Left forelimb (tissue), 1 donor: ENCODE results near the gene RAD54L.
"Not testable (repeated sequence)": the region's sequence is repeated elsewhere in the genome, so short reads cannot be mapped to it uniquely, and the experiment has no call there.

Source experiments
- DNase-seq: peaks from one replicate; pipeline ENCODE4 v3.0.0-alpha.2; 2018; ENCODE audit warnings: low spot score

The RAD54L gene

DNA sequence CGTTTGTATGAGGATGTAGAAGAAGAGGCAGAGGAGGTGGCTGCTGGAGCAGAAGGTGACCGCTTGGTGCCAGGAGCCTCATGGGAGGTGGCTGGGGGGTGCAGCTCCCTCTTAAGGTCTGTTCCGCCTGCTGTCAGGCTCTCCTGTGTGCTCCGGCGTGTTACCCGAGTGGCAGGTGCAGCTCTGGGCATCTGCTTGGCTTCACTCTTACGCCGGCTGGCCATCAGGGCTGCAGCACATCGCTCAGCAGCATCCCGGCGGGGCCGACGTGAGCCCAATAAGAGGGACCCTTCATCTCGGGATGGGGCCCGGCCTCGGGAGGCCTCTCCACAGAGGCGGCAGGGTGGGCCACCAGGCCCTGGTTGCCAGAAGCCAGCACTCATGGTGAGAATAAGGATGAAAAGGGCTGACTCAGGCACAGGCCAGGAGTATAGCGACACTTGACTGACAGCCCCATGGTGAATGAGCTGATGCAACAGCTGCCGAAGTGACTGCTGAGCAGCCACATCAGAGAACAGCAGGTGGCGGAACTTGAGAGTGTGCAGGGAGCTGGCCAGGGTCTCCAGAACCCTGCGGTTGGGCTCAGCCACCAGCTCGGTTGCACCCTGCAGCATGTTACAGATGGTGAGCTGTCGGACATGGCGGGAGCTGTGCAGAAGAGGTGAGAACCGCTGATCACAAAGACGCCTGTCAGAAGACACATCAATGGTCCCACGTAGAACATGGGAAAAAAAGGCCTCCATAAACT is 38.3 kb downstream of the RAD54L start:
- DNase-seq = no peak

DNA sequence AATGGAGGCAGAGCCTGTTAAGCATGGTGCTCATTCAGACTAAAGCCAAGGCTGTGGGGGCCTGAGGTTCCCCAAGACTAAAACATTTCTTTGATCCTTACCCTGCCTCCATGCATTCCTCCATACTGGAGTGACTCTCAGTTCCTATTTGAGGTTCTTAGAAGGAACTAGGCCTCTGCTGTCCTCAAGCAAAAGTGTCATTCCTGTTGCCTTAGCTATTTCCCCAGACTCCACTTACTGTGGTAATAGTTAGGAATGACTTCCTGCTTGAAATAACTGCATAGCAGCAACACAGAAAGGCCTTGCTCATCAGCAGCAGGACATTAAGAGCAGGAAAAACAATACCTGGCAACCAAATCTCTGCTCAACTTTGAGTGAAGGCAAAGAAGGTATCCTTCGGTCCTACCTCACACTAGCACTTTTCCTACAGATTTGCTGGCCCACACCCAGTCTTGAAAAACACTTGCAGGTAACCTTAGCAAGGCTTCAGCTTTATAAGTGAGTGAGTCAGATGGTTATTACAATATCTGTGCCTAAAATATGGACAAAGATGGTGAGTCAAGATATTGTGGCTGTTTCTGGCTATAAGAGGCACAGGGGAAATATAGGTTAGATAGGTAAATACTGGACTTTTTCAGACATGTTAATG is 41.0 kb downstream of the RAD54L start:
- DNase-seq = no peak

DNA sequence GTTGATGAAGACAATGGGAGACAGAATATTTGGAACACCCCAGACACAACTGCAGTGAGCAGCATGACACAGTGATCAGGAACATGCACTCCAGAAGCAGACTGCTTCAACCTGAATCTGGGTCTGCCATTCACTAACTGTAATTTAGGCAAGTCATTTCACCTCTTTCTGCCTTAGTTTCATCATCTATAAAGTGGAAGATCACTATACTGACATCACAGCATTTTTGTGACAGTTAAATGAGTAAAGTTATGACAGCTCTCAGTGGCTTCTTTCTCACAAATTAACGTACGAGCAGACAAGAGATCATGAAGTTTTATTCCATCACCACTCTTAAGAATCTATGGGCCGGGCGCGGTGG is 41.6 kb downstream of the RAD54L start:
- DNase-seq = no peak

DNA sequence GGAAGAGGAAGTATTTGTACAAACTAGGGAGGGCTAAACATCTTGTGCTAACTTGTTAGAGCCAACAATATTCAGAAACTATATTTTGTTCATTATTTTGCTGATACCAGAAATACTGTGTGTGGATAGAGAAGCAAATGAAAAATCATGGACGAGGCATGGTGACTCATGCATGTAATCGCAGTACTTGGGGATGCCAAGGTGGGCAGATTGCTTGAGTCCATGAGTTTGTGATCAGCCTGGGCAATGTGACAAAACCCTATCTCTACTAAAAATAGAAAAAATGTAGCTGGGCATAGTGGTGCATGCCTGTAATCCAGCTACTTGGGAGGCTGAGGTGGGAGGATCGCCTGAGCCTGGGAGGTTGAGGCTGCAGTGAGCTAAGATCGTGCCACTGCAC is 42.4 kb downstream of the RAD54L start:
- DNase-seq = no peak

DNA sequence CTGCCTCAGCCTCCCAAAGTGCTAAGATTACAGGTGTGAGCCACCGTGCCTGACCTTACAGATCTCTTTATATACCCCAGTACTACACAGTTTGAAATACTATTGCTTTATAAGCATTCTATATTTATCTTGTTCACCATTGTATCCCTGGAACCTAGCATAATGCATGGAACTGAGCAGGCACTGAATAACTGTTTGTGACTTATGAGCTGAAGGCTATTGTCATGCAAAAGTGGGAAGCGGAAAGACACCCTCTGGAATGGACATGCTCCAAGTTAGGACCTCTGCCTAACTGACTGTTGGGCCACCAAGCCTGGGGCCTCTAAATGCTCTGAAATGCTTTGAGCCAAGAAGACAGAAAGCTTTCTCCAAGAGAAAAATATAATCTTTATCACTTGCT is 47.7 kb downstream of the RAD54L start:
- DNase-seq = no peak

DNA sequence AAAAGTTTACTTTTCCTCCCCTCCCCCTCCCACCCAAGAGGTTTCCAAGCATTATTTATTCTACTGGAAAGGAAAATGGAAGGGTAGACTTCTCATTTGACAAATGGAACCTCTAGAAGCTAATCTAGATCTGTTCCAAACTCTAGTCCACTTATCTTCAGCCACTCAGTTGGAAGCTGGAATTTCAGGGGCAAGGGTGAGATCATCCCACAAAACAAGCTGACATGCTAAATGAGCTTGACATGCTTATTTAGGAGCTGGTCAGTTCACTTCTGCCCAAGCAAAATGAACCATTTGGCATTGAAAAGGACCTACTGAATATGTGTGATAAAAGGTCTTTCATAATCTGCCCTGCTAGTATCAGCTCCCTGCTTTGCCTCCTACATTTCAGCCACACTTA is 50.8 kb downstream of the RAD54L start:
- DNase-seq = no peak

DNA sequence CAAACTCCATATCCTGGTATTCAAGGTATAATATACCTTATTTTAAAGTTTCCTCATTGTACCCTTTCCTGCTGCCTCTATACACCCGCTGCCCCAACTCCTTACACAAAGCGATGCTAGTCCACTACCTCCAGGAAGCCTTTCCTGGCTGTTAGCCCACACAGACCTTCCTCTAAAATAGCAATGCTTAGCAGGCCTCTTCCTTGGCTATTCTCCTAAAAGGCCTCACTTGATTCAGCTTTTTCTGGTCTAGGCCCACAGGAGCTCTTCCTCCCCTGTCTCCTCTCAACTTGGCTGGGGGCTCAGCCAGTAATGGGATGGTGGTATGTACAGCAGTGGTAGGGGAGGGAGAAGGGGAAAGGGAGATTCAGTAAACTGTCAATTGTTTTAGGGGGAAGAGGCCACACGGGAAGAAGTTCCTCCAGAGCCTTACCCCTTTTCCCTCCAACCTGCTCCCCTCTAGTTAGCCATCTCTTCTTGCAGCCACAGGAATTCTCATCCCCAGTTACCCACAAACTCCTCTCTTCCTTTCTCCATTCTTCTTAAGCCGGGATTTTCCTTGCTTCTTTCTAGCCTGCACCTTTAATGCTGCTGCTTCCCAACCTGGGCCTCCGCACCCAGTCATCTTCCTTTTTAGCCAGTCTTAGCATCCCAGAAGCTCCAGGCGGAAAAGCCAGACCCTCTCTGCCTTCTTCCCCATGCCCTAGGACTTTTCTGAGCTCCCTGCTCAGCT is 53.3 kb downstream of the RAD54L start:
- DNase-seq = peak; percentile 67

DNA sequence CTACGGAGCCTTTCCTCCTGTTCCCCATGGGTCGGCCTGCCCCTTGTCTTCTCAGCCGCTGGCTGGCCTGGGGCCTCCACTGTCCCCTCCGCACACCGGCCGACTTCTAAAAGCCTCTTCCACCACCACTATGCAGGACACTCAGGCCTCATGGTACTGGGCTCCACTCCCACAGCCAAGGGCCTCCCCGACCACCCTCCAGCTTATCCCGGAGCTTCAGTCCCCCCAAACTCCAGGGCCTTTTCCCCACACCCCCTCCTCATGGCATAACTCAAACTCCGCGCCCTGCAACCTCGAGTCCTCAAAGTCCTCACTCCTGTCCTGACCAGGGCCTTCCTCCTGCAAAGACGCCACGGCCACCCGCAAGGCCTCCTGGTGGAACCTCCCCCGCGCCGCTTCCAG is 53.8 kb downstream of the RAD54L start:
- DNase-seq = peak; percentile 66

DNA sequence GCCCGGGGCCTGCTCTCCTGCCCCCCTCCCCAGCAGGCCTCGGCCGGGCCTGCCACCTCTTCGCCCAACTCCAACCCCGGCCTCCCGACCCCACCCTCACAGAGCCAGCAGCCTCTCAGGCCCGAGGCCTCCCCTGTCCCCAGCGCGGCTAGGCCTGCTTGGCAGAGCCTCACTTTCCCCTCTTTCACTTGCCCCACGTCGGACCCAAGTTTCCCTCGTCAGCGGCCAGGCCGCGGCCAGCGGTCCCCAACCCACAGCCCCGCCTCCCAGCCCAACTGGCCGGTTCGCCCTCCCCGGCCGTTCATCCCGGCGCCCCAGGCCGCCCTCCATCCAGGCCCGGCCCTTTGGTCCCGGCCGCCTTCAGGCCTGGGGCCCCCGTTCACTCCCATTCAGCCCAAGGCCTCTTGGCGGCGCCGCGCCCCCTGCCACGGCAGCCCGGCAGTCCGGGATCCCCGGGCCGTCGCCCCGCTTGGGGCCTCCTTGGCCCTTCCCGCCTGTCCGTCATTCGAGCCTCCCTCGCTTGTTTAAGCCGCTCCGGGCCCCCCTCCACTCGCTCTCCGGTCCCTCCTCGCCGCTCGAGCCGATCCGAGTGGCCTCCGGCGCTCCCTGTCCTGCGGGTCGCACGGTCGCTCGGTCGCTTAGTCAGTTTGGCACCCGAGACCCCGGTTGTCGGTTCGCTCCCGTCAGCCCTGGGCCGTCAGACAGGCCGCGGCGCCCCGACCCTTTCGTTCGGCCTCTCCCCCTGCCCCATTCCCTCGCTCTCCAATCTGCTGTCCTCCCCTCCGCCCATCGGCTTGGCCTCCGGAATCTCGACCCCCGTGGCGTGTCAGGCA is 54.5 kb downstream of the RAD54L start:
- peak; percentile 82 for DNase-seq

DNA sequence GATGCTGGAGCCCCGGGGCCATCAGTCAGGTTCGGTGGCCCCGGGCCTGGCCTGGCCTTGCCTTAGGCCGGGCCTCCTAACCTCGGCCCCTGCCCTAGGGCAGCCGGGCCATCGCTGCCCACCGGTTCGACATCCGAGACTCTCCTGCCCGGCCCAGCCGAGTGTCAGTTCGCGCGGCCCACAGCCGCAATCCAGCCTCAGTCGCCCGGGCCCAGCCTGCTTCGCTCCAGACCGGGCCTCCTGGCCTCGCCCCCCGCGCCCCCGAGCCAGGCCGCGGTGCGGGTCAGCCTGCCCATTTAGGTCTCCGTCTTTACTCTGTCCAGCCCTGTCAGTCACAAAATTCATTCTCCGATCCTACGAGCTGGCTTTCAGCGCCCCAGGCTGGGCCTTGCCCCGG is 55.1 kb downstream of the RAD54L start:
- no peak for DNase-seq

DNA sequence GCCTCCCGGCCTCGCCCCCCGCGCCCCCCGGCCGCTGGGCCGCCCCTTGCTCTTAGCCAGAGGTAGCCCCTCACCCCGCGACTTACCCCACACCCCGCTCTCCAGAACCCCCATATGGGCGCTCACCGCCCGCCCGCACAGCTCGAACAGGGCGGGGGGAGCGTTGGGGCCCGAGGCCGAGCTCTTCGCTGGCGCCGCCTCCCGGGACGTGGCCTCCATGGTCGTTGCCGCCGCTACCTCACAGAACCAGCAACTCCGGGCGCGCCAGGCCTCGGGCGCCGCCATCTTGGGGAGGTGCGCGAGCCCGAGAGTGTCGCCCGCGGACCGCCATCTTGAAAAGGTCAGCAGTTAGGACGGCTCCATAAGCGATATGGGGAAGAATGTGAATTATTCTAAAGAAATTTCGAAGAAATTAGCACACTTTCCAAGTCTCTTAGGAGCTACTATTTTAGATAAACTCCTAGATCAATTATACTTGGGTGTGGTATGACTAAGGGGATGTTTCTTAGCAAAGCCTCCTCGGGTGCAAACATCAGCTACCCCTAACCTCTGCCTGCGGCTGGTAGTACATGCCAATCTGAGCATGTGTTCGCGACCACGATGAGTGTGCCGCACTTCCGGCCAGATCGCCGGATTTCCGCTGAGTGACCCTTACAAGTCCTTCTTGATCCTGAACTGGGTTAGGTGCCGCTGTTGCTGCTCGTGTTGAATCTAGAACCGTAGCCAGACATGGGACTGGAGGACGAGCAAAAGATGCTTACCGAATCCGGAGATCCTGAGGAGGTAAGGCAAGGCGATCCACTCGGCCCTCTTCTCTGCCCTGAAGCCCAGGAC is 55.7 kb downstream of the RAD54L start, which contains the start of the genes LRRC41 and UQCRH:
TSS of gene LRRC41 (minus strand) at position 579 of the 834 bp plus-strand sequence. CDS start at position 285, 294 bp downstream.
TSS of gene UQCRH (plus strand) at position 661 of the 834 bp plus-strand sequence. CDS start at position 730, 69 bp downstream.
- peak; percentile 94 for DNase-seq

DNA sequence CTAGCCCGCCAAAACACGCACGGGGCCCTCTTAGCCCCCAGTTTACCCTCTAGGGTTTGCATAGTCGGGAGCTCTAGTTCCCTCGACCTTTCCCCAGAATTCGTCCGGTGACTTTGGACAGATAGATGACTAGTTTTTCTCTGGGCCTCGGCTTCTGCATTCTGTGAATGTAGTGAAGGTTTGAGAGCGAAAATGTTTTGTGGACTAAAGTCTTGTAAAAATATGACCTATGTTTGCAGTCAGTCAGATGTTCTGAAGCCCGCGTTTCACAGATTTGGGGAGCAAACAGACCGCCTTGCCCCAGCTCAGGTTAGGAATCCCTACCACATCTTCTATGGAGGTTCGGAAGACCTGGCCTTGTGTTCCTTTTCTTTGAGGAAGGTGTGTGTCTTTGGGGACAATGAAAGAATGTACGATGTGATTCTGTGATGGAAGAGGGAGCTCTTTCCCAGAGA is 56.3 kb downstream of the RAD54L start:
- DNase-seq = no peak

DNA sequence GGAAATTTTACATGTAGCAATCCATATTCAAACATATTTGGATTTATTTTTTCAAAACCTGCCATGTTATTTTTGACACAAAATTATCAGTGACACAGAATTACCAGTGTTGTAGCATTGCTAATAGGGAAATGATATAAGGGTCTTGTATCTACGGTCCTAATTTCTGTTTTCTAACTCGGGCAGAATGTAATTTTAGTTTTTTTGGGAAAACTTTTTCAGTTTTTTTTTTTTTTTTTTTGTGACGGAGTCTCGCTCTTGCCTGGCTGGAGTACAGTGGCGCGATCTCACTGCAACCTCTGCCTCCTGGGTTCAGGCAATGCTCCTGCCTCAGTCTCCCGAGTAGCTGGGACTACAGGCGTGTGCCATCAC is 58.6 kb downstream of the RAD54L start:
- no peak for DNase-seq

DNA sequence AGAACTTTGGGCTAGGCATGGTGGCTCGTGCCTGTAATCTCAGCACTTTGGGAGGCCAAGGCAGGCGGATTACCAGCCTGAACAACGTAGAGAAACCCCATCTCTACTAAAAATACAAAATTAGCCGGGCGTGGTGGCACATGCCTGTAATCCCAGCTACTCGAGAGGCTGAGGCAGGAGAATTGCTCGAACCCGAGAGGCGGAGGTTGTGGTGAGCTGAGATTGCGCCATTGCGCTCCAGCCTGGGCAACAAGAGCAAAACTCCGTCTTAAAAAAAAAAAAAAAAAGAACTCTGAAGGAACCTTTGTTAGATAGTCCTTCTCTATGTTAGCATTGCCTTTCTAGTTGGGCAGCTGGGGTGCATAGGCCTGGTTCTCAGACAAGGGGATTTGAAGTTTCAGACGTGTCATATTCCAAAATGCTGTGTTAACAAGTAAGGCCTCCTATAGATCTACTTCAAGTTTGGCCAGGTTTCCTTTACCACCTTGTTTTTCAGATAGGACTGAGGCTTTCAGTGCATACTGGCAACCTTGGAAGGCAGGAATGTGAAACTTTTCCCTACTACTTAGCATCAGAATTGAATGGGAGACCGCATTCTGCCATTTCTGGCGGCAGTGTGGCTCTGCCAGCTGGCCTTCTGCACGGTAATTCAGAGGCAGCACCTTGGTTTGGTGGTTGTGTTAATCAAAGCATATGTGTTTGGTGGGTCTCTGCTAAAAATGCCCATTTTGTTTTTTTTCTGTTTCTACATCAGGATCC is 62.0 kb downstream of the RAD54L start:
- no peak for DNase-seq

DNA sequence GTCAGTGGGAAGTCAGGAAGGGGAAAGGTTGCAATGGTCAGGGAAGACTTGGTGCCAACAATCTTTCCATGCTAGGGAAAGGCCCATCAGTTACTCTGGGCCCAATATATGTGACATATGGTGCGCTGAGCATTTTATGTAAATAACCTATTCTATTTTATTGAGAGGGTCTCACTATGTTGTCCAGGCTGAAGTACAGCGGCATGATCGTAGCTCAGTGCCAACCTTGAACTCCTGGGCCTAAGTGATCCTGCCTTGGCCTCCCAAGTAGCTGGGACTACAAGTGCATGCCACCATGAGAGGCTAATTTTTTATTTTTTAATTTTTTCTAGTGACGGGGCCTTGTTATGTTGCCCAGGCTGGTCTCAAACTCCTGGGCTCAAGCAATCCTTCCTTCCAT is 62.8 kb downstream of the RAD54L start:
- no peak for DNase-seq

DNA sequence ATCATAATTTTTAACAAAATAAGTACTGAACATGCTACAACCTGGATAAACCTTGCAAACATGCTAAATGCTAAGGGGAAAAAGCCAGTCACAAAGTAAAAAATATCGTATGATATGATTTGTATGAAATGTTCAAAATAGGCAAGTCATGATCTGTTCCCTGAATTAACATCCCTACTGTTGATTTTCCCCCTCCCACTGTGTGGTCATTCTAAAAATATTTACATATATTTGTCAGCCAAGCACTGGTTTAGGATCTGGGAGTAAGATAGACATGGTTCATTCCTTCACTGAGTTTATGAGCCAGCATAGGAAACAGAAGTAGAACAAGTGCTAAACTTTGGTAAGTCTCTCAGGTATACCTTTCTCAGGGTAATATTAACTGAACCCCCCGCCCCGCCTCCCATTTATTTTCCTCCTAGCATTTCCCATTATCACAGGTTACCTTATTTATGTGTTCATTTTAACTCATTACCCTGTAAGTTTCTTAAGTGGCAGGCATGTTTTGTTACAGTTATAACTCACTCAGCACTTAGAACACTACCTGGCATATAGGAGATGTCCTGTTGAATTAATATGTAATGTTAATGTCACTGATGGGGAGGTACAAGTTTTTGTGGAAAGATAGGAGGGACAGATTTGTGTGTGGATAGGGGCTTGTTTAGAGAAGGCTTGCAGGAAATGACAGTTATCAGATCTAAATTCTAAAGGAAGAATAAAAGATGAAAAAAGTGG is 68.3 kb downstream of the RAD54L start:
- DNase-seq = no peak

DNA sequence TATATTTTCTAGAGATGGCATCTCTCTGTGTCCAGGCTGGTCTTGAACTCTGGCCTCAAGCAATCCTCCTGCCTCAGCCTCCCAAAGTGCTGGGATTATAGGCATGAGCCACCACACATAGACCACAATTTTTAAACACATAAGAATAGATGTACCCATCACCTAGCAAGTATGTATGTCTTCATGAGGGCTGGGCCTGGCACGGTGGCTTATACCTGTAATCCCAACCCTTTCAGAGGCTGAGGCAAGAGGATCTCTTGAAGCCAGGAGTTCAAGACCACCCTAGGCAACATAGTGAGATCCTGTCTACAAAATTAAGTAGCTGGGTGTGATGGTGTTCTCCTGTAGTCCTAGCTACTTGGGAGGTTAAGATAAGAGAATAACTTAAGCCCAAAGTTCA is 69.8 kb downstream of the RAD54L start:
- no peak for DNase-seq

DNA sequence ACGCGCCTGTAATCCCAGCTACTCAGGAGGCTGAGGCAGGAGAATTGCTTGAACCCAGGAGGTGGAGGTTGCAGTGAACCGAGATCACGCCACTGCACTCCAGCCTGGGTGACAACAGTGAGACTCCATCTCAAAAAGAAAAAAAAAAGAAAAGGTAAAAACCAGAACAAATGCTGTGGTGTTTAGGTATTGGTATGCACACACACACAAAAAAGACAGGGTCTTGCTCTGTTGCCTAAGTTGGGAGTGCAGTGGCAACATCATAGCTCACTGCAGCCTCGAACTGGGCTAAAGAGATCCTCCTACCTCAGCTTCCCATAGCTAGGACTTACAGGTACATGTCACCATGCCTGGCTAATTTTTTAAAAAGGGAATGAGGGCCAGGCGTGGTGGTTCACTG is 71.7 kb downstream of the RAD54L start:
- DNase-seq = not testable (repeated sequence)
